Caki2 (cell line): ENCODE measurements around the gene PRDM12. TPM values are rescaled to one million over a fixed set of nuclear protein-coding genes. Genes with fewer than 3 reads are reported as not detected.

Experiments
- DNase-seq: peaks from one replicate; pipeline ENCODE4 v3.0.0-alpha.2; 2015; ENCODE audit warnings: low read depth
- in situ Hi-C: cut with HindIII; loops from 2 replicates; pipeline ENCODE4 v1.10.0; 2016; ENCODE audit warnings: low sequenced_read_pairs, low pct_unique_long_range_greater_than_20kb, mixed read lengths
- total RNA-seq: library from RNA; depleted of rRNA; stranded (reverse); fragments of >200 nt; shearing (Covaris generic); gene quantifications from 2 replicates; pipeline ENCODE4 v1.2.3, GENCODE V29; 2014; ENCODE audit warnings: low replicate concordance

The PRDM12 gene
- total RNA-seq, 1 experiment from 2014 or later, result not detected

GRCh38 chr9:130661451-130662098, 2.8 kb upstream of the PRDM12 start:
- in situ Hi-C loops, result no loop called here
- no peak for DNase-seq

DNA sequence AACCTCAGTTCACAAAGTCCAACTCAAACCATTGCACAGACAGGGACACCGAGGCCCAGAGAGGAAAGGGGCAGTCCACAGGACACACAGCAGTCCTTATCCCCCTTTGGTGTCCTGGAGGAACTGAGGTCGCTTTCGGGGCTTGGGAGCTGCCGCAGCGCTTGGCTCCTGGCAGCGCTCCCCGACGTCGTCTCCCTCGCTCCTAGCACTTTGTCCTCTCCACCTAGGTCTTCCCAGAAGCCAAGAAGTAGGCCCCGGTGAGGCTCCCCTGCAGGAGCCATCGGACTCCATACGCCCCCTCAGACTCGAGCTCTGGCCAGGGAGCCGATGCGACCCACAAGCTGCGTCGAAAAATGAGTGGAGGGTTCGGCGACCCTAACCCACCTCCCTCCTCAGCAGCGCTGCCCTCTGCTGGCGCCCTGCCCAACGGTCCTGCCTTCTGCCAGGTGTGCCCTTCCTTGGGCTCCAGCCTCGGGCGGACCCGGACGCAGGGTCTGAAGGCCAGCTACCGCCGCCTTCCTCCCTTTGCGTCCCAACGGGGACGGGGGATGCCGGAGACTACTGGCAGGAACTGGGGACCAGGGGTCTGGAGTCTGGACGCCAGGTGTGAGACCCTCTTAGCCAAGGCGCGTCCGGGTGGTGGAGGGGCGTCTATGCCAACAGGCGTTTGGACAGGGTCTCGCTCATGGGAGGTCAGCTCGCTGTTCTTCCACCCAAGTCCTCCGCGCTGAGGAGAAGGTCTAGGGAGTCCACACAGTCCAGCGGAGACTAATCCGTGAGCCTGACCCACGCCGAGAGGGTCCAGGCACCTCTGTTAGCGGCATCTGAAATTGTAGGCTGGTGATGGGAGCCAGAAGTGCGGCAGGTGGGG, 2.1 kb upstream of the PRDM12 start:
- no peak for DNase-seq
- in situ Hi-C loops, result no loop called here

DNA sequence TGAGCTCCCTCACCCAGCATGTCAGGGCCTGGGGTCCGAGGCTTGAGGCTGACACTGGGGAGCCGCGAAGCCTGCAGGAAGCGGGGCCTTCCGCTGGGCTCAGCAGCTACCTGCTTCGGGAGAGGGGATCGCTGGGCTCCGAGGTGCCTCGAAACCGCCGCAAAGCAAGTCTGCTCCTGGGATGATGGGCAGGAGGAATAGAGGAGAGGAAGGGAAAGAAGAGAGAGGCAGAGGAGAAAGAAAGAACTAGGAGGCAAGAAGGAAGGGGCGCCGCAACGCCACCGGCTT, 1.5 kb upstream of the PRDM12 start:
- DNase-seq, result no peak
- in situ Hi-C loops, result no loop called here

GRCh38 chr9:130663258-130663976, 977 bp upstream of the PRDM12 start:
- in situ Hi-C loops, result no loop called here
- DNase-seq, result no peak

DNA sequence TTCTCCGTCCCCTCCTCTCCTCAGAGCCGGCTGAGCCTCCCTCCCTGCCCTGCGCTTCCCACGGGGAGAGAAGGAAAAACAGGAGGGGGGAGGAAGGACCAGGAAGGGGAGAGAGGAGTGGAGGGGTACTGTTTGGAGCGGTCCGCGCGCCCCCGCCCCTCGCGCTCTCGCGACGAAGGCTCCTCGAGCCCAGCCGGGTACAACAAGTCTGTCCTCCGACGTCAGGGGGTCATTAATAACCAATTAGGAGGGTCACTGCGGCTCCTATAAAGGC, 480 bp upstream of the PRDM12 start:
- in situ Hi-C loops, result no loop called here
- no peak for DNase-seq

GRCh38 chr9:130665029-130665430, 636 bp downstream of the PRDM12 start:
- in situ Hi-C loops, result no loop called here
- no peak for DNase-seq

GRCh38 chr9:130665431-130666392, 1.3 kb downstream of the PRDM12 start:
- DNase-seq, result no peak
- in situ Hi-C loops, result no loop called here

DNA sequence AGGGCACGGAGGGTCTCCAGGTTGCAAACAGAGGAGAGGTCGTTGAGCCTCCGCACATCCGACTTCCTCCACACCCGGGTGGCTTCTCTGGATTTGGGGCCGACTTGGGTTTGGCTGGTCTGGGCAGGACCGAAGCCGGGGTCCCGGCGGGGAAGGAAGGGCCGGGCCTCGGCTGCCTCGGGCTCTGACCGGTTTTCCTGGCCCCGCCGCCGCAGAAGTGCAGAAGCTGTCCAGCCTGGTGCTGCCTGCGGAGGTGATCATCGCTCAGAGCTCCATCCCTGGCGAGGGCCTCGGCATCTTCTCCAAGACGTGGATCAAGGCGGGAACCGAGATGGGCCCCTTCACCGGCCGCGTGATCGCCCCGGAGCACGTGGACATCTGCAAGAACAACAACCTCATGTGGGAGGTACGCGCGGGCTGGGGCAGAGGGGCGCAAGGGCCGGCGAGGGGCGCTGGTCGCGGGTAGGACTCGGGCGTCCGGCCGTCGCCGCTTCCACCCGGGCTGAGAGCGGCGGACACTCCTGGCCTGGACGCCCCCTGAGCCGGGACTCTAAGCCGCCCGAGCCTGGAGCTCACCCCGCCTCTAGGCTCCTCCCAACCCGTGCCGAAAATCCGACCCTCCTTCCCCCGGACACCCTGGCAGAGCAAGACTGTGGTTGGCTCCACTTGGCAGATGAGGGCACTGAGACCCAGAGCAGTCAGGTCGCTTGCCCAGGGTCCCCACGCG, 2.2 kb downstream of the PRDM12 start:
- DNase-seq, result no peak
- in situ Hi-C loops, result no loop called here

DNA sequence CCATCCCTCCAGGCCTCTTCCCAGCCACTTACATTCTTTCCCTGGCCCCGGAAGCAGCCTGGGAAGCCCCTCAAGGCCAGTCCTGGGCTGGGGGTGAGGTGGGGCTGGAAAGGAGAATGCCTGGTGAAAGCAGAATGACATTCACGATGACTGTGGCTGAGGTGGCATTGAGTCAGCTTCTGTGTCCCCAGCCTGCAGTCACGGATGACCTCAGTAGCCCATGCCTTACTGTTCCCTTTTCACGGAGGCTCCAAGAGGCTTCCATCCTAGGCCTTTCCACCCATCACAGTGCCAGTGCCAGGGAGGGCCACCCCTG, 2.7 kb downstream of the PRDM12 start:
- in situ Hi-C loops, result no loop called here
- no peak for DNase-seq

- no peak for DNase-seq
- in situ Hi-C loops, result no loop called here
Observed at GRCh38 chr9:130668196-130668595, 3.8 kb downstream of the PRDM12 start.

GRCh38 chr9:130668659-130669058, 4.3 kb downstream of the PRDM12 start:
- no peak for DNase-seq
- in situ Hi-C loops, result no loop called here

GRCh38 chr9:130669965-130670364, 5.6 kb downstream of the PRDM12 start:
- in situ Hi-C loops, result no loop called here

GRCh38 chr9:130670644-130671043, 6.2 kb downstream of the PRDM12 start:
- in situ Hi-C loops, result no loop called here
- DNase-seq, result no peak

More at GRCh38 chr9:130669965-130670364, 5.6 kb downstream of the PRDM12 start:
- no peak for DNase-seq

DNA sequence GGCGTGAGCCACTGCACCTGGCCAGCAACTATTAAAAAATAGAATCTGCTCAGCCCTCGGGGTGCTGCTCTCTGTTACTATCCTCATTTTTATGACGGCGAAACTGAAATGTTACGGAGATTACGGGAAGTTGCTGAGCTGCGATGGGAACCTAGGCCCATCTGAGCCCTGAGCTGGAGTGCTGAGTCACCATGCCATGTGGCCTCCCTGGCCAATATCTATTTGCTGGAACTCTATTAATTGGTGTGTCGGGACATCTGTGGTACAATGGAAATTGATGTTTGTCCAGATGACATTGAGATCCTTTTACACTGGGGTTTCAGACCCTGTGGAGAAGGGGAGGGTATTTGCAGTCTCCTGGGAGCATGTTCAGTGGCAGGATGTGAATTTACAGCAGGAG, 8.1 kb downstream of the PRDM12 start:
- DNase-seq, result no peak
- in situ Hi-C loops, result no loop called here

DNA sequence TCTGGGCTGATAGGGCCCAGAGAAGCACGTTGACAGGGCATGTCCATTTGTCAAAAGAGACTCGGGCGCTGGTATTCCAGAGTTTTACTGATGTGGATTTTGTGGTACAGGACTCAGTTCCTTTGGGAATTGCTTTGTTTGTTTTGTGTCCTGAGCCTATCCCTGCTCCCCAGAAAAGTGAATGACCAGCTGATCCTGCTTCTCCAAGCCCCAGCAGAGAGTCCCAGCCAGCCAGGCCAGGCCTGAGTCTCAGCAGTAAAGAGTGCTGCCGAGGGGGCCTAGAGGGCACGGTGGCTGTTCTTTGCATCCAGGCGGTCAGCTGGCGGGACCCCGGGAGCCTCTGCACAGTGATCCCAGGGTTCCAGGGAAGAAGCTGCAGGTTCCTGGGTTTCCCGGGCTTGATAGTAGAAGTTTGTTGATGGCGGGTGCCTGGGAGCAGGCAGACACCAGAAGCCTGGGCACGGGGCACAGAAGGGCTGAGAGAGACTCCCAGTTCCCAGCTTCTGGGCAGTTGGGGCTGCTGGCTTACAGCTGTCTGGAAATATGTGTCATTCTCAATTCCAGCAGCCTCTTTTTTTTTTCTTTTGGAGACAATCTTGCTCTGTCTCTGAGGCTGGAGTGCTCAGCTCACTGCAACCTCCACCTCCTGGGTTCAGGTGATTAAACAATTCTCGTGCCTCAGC, 8.7 kb downstream of the PRDM12 start:
- DNase-seq, result no peak
- in situ Hi-C loops, result no loop called here

DNA sequence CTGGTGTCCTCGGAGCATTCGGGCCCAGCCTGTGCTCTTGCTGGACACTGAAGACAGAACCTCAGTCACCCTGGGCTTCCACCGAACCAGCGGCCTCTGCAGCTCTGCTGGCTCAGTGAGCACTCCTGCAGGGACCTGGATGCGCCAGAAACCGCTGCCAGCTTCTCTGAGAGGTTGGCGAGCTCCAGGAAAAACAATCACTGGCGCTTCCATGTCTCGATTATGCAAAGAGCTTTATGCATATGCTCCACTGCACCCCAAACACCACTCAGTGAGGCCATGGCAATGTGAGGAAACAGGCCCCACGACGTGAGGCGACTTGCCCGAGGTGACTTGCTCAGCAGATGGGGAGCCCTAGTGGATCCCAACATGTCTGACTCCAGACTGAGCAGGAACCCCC, 11.0 kb downstream of the PRDM12 start:
- in situ Hi-C loops, result no loop called here
- no peak for DNase-seq

- in situ Hi-C loops, result no loop called here
- no peak for DNase-seq
Observed at GRCh38 chr9:130677252-130677651, 12.9 kb downstream of the PRDM12 start.
